ENCODE data around the gene SEC62.

GRCh38 chr3:169990431-169990830, 23.8 kb downstream of the SEC62 start:
- TF ChIP-seq ZBTB7A (IDR thresholded peaks at IDR 0.05; ENCODE audit: low read depth), result no peak
- TF ChIP-seq RAD21 (IDR thresholded peaks at IDR 0.05; ENCODE audit: low read depth), result no peak
- TF ChIP-seq TAF1 (IDR thresholded peaks at IDR 0.05; ENCODE audit: low read depth), result no peak
- TF ChIP-seq EP300 (IDR thresholded peaks at IDR 0.05; ENCODE audit: borderline replicate concordance), result no peak
- no peak for TF ChIP-seq USF1 (IDR thresholded peaks at IDR 0.05)
- TF ChIP-seq MAX (IDR thresholded peaks at IDR 0.05), result no peak
- no peak for TF ChIP-seq CEBPB (IDR thresholded peaks at IDR 0.05)
- TF ChIP-seq CREB1 (IDR thresholded peaks at IDR 0.05; ENCODE audit: low read depth), result no peak
- no peak for TF ChIP-seq EGR1 (IDR thresholded peaks at IDR 0.05)
- TF ChIP-seq FOXM1 (IDR thresholded peaks at IDR 0.05; ENCODE audit: borderline replicate concordance, low read depth), result no peak
- no peak for TF ChIP-seq YY1 (IDR thresholded peaks at IDR 0.05; ENCODE audit: low read depth)

Data from Ishikawa (cell line).